ENCODE data around the gene BBS5. TPM values are rescaled to one million over a fixed set of nuclear protein-coding genes. Genes with fewer than 3 reads are reported as not detected.
"Not testable (repeated sequence)": the region's sequence is repeated elsewhere in the genome, so short reads cannot be mapped to it uniquely, and the experiment has no call there.

The BBS5 gene
- total RNA-seq, 1 experiment from 2014 or later: 3.2 TPM

GRCh38 chr2:169448865-169449264, 30.4 kb upstream of the BBS5 start:
- H3K4me1 ChIP-seq: no peaks in the 10 kb centered on the region
- ChIA-PET CTCF (no interaction called here), POLR2A (no interaction called here)
- no peaks in the 10 kb centered on the region for H3K9me3 ChIP-seq
- intact Hi-C loops (cut with micrococcal nuclease; ENCODE audit: unreplicated experiment): no loop called here
- BruUV-seq (replicated peaks): no TSS peak
- no peak overlapping the region for H3K4me3 Mint-ChIP-seq (ENCODE audit: unreplicated experiment)
- H3K4me3 ChIP-seq (ENCODE audit: low read depth, low read length): no peak overlapping the region
- H3K27me3 Mint-ChIP-seq (ENCODE audit: insufficient read depth, unreplicated experiment): no peaks in the 10 kb centered on the region
- H3K36me3 ChIP-seq (ENCODE audit: control insufficient read depth, insufficient read depth, low read length): no peaks in the 10 kb centered on the region
- H3K36me3 Mint-ChIP-seq (ENCODE audit: insufficient read depth, unreplicated experiment): no peaks in the 10 kb centered on the region
- no peaks in the 10 kb centered on the region for H3K4me1 Mint-ChIP-seq (ENCODE audit: low read depth, unreplicated experiment)
- TF ChIP-seq CTCF (IDR thresholded peaks at IDR 0.05; ENCODE audit: insufficient read depth in 1 of 2, low read depth in 1 of 2, low read length in 1 of 2, severe bottlenecking in 1 of 2, unreplicated experiment in 1 of 2): no peak
- no peaks in the 10 kb centered on the region for H3K9me3 Mint-ChIP-seq (ENCODE audit: unreplicated experiment)
- H3K27ac Mint-ChIP-seq (ENCODE audit: unreplicated experiment): no peak overlapping the region
- no peak for DNase-seq
- H3K27me3 ChIP-seq (replicated peaks; ENCODE audit: control insufficient read depth, insufficient read depth, low read length): no peaks in the 10 kb centered on the region

GRCh38 chr2:169452080-169452479, 27.2 kb upstream of the BBS5 start:
- Mint-ChIP-seq H3K27ac (ENCODE audit: unreplicated experiment) (no peak overlapping the region), H3K4me3 (ENCODE audit: unreplicated experiment) (no peak overlapping the region), H3K27me3 (ENCODE audit: insufficient read depth, unreplicated experiment) (no peaks in the 10 kb centered on the region), H3K9me3 (ENCODE audit: unreplicated experiment) (no peaks in the 10 kb centered on the region), H3K4me1 (ENCODE audit: low read depth, unreplicated experiment) (no peaks in the 10 kb centered on the region), H3K36me3 (ENCODE audit: insufficient read depth, unreplicated experiment) (no peaks in the 10 kb centered on the region)
- H3K27me3 ChIP-seq (replicated peaks; ENCODE audit: control insufficient read depth, insufficient read depth, low read length): no peaks in the 10 kb centered on the region
- TF ChIP-seq CTCF (IDR thresholded peaks at IDR 0.05; ENCODE audit: insufficient read depth in 1 of 2, low read depth in 1 of 2, low read length in 1 of 2, severe bottlenecking in 1 of 2, unreplicated experiment in 1 of 2): peak; percentile 54 to 61
- no TSS peak for BruUV-seq (replicated peaks)
- no peaks in the 10 kb centered on the region for H3K36me3 ChIP-seq (ENCODE audit: control insufficient read depth, insufficient read depth, low read length)
- ChIA-PET POLR2A (no interaction called here), CTCF (interaction anchor here (0.6 to 1.1 kb wide), 10 partner anchors 17 to 946 kb away, joined by 3 to 6 read pairs (median 4); partner anchors contain the start of gene UBR3)
- no peaks in the 10 kb centered on the region for H3K4me1 ChIP-seq
- intact Hi-C loops (cut with micrococcal nuclease; ENCODE audit: unreplicated experiment): loop anchor here (1.0 to 2.0 kb wide), 2 partner anchors 337 to 476 kb away; no protein-coding TSS in a partner anchor
- peak in 1 of 2 experiments; percentile 47 for DNase-seq
- no peak overlapping the region for H3K4me3 ChIP-seq (ENCODE audit: low read depth, low read length)
- no peaks in the 10 kb centered on the region for H3K9me3 ChIP-seq

- H3K36me3 Mint-ChIP-seq (ENCODE audit: insufficient read depth, unreplicated experiment); H3K36me3 ChIP-seq (ENCODE audit: control insufficient read depth, insufficient read depth, low read length); H3K4me3 Mint-ChIP-seq (ENCODE audit: unreplicated experiment); H3K27me3 ChIP-seq (replicated peaks; ENCODE audit: control insufficient read depth, insufficient read depth, low read length); H3K4me3 ChIP-seq (ENCODE audit: low read depth, low read length); H3K9me3 Mint-ChIP-seq (ENCODE audit: unreplicated experiment); H3K9me3 ChIP-seq; H3K4me1 ChIP-seq; BruUV-seq (replicated peaks); H3K27me3 Mint-ChIP-seq (ENCODE audit: insufficient read depth, unreplicated experiment); POLR2A ChIA-PET; H3K27ac Mint-ChIP-seq (ENCODE audit: unreplicated experiment); H3K4me1 Mint-ChIP-seq (ENCODE audit: low read depth, unreplicated experiment): not testable (repeated sequence)
- CTCF ChIA-PET: interaction anchor here (1.1 kb wide), 1 partner anchor 374 kb away, joined by 4 read pairs; the partner anchor contains the start of gene UBR3
- peak; percentile 21 to 48 for DNase-seq
- intact Hi-C loops (cut with micrococcal nuclease; ENCODE audit: unreplicated experiment): loop anchor here (2.0 kb wide), 1 partner anchor 336 kb away; no protein-coding TSS in a partner anchor
Observed at GRCh38 chr2:169453044-169453443, 26.2 kb upstream of the BBS5 start.

- H3K4me1 Mint-ChIP-seq (ENCODE audit: low read depth, unreplicated experiment): no peaks in the 10 kb centered on the region
- peaks cover 6% of the 10 kb centered on the region for H3K36me3 Mint-ChIP-seq (ENCODE audit: insufficient read depth, unreplicated experiment)
- H3K9me3 ChIP-seq: no peaks in the 10 kb centered on the region
- no peaks in the 10 kb centered on the region for H3K27me3 ChIP-seq (replicated peaks; ENCODE audit: control insufficient read depth, insufficient read depth, low read length)
- no peak overlapping the region for H3K4me3 Mint-ChIP-seq (ENCODE audit: unreplicated experiment)
- no TSS peak for BruUV-seq (replicated peaks)
- no peak overlapping the region for H3K4me3 ChIP-seq (ENCODE audit: low read depth, low read length)
- ChIA-PET CTCF (interaction anchor here (0.7 kb wide), 1 partner anchor 1559 kb away, joined by 3 read pairs; no protein-coding TSS in a partner anchor), POLR2A (no interaction called here)
- no peak for TF ChIP-seq CTCF (IDR thresholded peaks at IDR 0.05; ENCODE audit: insufficient read depth in 1 of 2, low read depth in 1 of 2, low read length in 1 of 2, severe bottlenecking in 1 of 2, unreplicated experiment in 1 of 2)
- H3K27ac Mint-ChIP-seq (ENCODE audit: unreplicated experiment): no peak overlapping the region
- H3K4me1 ChIP-seq: no peaks in the 10 kb centered on the region
- intact Hi-C loops (cut with micrococcal nuclease; ENCODE audit: unreplicated experiment): no loop called here
- H3K27me3 Mint-ChIP-seq (ENCODE audit: insufficient read depth, unreplicated experiment): no peaks in the 10 kb centered on the region
- no peak for DNase-seq
- H3K36me3 ChIP-seq (ENCODE audit: control insufficient read depth, insufficient read depth, low read length): no peaks in the 10 kb centered on the region
- no peaks in the 10 kb centered on the region for H3K9me3 Mint-ChIP-seq (ENCODE audit: unreplicated experiment)
Observed at GRCh38 chr2:169461143-169461542, 18.2 kb upstream of the BBS5 start.
